HT1080 (cell line): Measurements from ENCODE around the gene NPIPA1. TPM values are rescaled to one million over a fixed set of nuclear protein-coding genes. Genes with fewer than 3 reads are reported as not detected.
A peak's percentile ranks its signal among the peaks of the same experiment; 100 is the strongest.
"Not testable (repeated sequence)": the region's sequence is repeated elsewhere in the genome, so short reads cannot be mapped to it uniquely, and the experiment has no call there.

Experiments used
- DNase-seq: peaks from one replicate; pipeline ENCODE4 v3.0.0-alpha.2; 2015; ENCODE audit warnings: low read depth
- polyA plus RNA-seq, 2 experiments: library from polyadenylated mRNA; depleted of rRNA; stranded (reverse); fragments of >200 nt; gene quantifications; 2 replicates each; pipeline ENCODE4 v1.2.3, GENCODE V29; 2015
- total RNA-seq: library from RNA; depleted of rRNA; stranded (reverse); fragments of >200 nt; shearing (Covaris generic); gene quantifications from 2 replicates; pipeline ENCODE4 v1.2.3, GENCODE V29; 2014; rRNA removed

Gene NPIPA1
- total RNA-seq = 16.3 and 17.8 TPM in 2 replicates
- polyA plus RNA-seq (2015; cell fraction: cytosol; rRNA removed) = 22.2 and 25.2 TPM in 2 replicates
- polyA plus RNA-seq (2015; cell fraction: nucleus; rRNA removed) = 127 and 134 TPM in 2 replicates

DNA sequence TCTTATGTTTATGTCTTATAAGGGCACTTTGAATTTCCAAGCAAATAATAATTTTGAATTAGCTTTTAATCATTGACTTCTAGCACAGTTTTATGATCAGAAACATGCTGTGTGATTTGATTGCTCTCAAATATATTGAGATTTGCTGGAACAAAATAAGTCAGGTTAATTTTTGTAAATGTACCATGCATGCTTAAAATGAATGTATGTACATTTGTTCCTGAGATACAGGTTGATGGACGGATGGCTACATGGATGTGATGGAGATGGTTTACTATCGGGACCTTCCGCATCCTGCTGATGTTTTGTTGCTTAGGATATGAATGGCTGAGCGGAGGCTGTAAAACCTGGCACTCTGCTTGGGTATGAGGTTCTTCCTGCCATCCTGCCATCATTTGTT is at the start of gene NPIPA1:
TSS of gene NPIPA1 (plus strand) at position 301 of the 400 bp plus-strand sequence. CDS start at position 301, 0 bp downstream.
- not testable (repeated sequence) for DNase-seq

DNA sequence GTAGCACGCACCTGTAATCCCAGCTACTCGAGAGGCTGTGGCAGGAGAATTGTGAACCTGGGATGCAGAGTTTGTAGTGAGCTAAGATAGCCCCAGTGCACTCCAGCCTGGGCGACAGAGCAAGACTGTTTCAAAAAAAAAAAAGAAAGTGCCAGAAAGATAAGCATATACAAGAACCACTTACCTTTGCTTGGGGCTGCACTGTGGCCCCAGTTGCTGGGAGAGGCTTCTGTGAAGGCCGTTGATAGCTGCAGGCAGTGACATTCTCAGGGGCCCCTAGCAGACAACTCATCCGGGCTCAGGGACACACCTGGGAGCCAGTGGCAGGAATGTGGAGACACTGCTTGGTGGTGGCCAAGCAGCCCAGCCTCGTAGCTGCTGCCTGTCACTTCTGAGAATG is 45.1 kb upstream of the NPIPA1 start:
- DNase-seq = not testable (repeated sequence)

DNA sequence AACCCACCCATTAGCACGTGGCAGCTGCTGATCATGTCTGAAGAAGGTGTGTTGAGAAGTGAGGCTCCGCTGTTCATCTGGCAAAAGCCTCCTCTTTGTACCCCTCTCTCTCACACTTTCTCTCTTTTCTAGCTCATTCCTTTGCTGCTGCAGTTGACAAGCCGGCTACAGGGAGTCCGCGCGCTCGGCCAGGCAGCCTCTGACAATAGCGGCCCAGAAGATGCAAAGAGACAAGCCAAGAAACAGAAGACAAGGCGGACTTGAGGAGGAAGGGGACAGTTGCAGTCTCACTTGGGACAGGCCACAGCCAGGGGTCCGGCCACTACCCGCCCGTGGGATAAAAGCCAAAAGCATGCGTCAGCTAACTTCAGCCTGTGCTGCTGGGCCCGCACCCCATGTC is 41.9 kb upstream of the NPIPA1 start:
- not testable (repeated sequence) for DNase-seq

DNA sequence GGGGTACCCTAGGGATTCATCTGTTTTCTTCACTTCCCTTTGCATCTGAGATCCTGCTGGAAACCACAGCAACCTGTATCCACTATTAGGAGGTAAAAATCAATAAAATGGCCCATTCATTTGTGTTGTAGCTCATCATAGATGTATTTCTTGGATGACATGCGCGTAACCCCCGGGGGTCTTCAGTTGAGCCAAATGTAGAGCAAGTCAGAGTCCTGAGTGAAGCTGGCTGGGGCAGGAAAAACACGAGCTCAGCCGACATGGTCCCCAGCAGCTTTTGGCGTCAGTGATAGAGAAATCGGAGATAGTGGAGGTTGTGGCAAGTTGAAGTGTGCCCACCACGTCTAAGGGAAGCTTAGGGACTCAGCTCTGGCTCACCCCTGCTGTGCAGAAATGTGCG is 41.2 kb upstream of the NPIPA1 start:
- not testable (repeated sequence) for DNase-seq

DNA sequence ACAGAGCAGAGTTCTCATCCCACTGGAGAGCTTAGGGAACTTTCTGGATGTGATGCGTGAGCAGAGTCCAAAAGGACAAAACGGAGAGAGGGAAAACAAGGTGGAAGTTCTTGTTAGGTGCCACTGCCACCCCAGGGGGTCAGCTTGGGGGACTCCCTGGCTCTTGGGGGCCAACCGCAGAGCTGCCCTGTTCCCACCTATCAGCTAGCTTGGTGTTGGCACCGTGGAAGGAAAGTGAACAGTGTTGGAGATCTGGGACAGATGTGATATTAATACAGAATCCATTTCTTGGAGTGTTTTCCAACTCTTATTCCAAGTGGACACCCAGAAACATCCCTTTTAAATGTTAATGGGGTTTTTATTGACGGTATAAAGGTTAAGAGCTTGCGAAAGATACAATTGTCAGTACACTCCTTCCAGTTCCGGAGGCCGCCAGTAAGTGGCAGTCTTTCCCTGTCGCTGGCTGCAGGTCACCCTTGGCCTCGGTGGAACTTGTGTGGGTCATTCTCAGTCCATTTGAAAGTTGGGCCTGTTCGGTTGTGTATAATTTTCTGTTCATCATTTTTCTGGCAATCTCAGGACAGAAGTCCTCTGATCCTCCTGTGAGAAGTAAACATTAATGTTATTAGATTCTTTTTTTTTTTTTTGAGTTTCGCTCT is 40.1 kb upstream of the NPIPA1 start:
- not testable (repeated sequence) for DNase-seq

DNA sequence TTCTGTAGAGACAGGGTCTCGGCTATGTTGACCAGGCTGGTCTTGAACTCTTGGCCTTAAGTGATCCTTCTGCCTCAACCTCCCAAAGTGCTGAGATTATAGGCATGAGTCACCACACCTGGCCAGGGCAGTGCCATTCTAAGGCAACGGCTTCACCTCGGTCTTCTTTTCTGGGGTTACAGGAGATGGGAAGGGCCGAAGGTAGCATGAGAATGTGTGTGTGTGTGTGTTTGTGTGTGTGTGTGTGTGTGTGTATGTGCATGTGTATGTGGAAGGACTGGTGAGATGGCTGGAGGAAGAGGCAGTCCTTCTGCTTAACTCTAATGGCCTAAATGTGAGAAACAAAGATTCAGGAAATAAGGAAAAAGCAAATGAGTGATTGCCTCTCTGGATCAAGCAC is 39.1 kb upstream of the NPIPA1 start:
- not testable (repeated sequence) for DNase-seq

DNA sequence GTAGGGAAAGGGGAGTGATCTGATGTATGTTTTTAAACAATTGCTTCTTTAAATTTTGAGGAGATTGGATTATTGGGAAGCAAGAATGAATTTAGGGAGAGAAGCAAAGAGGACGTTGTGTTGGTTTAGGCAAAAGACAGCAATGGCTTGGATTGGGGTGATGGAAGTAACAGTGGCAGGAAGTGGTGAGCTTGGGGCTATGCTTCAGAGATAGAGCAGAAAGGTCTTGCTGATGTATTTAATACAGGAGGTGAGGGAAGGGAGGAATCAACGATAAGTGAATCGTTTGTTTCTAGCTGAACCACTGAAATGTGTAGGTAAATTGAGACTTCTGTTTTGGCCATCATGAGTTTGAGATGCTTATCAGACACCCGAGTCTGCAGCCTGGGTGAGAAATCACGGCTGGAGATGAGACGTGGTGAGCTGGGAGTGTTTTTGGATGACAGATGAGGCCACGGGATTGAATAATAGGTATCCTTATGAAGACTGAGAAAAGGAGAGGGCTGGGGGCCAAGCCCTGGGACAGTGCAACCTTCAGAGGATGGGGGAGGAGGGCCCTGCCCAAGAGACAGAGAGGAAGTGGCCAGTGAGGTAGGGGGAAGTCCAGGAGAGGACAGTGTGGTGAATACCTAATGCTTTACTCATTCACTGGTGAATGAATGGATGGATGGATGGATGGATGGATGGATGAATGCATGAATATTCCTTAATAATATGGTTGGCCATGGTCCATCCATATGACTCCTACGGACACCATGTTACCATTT is 33.9 kb upstream of the NPIPA1 start:
- peak; percentile 74 for DNase-seq

DNA sequence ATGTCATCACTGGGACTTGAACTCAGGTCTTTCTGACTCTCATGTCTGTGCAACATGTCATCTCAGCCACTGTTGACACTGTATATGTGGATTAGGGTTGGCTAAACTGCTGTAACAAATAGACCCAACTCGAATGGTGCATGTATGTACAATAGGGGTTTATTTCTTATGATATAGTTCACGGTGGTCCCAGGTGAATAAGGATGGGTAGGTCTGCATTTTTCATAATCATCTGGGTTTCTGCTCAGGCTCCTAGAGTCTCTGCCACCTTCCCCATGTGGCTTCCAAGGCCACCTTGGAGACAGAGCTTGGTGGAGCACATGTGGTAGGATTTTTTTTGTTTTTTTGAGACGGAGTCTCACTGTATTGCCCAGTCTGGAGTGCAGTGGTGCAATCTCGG is 27.5 kb upstream of the NPIPA1 start:
- DNase-seq = not testable (repeated sequence)

DNA sequence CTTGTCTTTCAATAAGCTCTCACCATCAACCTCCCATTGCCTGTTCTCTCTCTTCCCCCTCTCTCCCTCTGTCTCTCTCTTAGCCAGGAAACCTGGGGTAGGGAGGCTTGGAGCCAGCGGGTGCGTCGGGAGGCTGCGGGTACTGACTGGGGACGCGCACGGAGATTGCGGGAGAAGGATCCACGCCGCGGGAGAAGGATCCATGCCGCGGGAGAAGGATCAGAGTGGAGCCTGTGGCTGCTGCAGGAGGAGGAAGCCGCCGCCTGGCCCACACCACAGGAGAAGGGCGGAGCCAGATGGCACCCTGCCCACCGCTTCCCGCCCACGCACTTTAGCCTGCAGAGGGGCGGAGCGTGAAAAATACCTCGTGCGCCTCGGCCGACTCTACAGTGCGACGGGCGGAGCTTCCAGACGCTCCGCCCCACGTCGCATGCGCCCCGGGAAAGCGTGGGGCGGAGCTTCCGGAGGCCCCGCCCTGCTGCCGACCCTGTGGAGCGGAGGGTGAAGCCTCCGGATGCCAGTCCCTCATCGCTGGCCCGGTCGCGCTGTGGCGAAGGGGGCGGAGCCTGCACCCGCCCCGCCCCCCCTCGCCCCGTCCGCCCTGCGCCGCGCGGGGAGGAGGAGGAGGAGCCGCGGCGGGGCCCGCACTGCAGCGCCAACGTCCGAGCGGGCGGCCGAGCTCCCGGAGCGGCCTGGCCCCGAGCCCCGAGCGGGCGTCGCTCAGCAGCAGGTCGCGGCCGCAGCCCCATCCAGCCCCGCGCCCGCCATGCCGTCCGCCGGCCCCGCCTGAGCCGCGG is 26.2 kb upstream of the NPIPA1 start:
- not testable (repeated sequence) for DNase-seq

DNA sequence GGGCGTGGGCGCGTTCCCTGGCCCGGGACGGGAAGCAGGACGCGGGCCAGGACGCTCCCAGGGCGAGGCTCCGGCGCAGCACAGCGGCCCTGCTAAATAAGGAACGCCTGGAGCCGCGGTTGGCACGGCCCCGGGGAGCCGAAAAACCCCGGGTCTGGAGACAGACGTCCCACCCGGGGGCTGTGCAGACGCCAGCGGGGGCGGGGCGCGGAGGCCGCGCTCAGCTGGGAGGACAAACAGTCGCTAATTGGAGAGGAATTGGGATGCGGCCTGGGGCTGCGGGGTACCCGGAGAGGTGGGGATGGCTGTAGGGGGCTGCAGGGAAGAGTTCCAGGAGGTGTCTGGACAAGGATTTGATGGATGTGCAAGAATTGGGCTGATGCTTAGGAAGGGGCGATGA is 25.3 kb upstream of the NPIPA1 start:
- not testable (repeated sequence) for DNase-seq

DNA sequence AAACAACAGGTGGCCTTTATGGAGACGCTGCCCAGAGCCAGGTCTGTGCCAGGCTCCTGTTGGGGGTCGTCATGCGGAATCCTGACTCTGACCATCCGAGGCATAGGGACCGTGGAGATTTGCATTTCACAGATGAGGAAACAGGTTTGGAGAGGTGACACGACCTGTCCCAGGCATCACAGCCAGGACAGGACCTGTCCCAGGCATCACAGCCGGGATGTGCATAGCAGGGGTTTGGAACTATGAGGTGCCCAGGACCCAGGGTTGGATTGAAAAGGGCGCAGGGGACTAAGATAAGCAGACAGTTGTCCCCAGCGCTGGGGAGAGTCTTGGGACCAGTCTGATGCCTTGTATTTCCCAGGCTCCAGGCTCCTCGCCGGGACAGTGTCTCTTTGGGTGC is 24.7 kb upstream of the NPIPA1 start:
- not testable (repeated sequence) for DNase-seq

DNA sequence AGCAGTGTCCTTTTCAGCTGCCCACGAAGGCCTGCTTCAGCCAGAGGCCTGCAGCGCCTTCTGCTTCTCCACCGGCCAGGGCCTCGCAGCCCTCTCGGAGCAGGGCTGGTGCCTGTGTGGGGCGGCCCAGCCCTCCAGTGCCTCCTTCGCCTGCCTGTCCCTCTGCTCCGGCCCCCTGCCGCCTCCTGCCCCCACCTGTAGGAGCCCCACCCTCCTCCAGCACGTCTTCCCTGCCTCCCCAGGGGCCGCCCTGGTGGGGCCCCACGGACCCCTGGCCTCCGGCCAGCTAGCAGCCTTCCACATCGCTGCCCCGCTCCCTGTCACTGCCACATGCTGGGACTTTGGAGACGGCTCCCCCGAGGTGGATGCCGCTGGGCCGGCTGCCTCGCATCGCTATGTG is 18.7 kb upstream of the NPIPA1 start:
- not testable (repeated sequence) for DNase-seq

DNA sequence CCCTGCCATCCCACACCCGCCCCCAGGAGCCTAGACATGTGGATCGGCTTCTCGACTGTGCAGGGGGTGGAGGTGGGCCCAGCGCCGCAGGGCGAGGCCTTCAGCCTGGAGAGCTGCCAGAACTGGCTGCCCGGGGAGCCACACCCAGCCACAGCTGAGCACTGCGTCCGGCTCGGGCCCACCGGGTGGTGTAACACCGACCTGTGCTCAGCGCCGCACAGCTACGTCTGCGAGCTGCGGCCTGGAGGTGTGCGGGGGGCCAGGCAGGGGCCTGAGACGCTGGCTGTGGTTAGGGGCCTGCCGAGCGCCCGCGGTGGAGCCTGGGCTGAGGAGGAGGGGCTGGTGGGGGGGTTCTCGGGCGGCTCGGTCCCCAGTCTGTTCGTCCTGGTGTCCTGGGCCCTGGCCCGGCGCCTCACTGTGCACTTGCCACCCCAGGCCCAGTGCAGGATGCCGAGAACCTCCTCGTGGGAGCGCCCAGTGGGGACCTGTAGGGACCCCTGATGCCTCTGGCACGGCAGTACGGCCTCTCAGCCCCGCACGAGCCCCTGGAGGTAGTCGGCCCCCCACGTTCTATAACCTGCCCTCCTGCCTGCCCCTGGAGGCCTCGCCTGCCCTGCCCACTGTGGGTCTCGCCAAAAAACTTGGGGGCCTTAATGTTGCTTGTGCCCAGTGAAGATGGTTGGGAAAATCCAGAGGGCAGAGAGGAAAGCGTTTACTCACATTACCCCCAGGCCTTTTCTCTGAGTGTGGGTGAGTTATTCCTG is 17.2 kb upstream of the NPIPA1 start:
- DNase-seq = not testable (repeated sequence)

DNA sequence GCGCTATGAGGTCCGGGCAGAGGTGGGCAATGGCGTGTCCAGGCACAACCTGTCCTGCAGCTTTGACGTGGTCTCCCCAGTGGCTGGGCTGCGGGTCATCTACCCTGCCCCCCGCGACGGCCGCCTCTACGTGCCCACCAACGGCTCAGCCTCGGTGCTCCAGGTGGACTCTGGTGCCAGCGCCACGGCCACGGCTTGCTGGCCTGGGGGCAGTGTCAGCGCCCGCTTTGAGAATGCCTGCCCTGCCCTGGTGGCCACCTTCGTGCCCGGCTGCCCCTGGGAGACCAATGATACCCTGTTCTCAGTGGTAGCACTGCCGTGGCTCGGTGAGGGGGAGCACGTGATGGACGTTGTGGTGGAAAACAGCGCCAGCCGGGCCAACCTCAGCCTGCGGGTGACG is 15.0 kb upstream of the NPIPA1 start:
- DNase-seq = not testable (repeated sequence)

DNA sequence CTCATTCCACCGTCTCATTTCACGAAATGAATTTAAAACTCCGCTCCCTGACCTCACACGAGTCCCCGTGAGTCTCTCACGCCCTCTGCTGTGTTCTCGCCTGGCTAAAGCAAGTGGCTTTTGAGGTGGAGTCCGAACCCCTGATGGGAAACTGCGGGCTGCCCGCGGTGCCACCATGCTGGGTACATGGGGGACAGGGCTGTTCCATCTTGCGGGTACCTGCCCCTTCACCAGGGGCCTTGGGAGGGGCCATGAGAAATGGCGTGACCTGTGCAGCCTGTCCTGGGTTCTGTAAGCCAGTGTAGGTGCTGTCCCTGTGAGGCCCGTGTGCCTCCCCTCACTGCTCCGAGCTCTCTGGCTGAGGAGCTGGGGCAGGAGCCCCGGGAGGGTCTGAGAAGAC is 14.3 kb upstream of the NPIPA1 start:
- DNase-seq = not testable (repeated sequence)

DNA sequence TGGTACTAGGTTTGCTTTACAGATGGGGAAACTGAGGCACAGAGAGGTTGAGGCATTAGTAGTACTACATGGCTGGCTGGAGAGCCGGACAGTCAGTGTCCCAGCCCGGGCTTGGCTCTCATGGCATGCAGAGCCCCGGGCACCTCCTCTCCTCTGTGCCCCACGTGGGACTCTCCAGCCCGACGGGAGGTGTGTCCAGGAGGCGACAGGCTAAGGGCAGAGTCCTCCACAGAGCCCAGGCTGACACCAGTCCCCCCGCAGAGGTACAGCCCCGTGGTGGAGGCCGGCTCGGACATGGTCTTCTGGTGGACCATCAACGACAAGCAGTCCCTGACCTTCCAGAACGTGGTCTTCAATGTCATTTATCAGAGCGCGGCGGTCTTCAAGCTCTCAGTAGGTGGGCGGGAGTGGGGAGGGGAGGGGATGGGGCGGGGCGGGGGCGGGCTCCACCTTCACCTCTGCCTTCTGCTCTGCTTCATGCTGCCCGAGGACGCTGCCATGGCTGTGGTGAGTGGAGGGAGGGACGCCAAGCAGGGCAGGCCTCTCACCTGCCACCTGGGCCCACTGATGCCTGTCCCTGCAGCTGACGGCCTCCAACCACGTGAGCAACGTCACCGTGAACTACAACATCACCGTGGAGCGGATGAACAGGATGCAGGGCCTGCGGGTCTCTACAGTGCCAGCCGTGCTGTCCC is 13.7 kb upstream of the NPIPA1 start:
- not testable (repeated sequence) for DNase-seq

DNA sequence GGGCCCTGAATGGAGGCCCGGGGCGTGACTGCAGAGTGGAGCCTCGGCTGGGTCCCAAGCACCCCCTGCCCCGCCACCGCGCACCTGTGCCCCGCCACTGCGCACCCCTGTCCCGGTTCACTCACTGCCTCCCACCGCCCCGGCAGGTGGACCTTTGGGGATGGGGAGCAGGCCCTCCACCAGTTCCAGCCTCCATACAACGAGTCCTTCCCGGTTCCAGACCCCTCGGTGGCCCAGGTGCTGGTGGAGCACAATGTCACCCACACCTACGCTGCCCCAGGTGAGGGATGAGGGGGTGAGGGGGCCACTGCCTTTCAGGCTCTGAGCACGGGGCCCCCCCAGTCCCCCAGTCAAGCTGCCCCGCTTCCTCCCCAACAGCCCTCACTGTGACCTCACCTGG is 12.9 kb upstream of the NPIPA1 start:
- not testable (repeated sequence) for DNase-seq

DNA sequence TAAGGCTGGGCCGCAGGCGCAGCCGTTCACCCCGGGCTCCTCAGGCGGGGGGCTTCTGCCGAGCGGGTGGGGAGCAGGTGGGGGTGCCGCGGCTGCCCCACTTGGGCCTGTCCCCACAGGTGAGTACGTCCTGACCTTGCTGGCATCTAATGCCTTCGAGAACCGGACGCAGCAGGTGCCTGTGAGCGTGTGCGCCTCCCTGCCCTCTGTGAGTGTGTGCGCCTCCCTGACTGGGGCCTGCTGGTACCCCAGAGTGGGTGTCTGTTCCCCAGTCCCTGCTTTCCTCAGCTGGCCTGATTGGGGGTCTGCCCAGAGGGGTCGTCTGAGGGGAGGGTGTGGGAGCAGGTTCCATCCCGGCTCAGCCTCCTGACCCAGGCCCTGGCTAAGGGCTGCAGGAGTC is 12.3 kb upstream of the NPIPA1 start:
- DNase-seq = not testable (repeated sequence)

DNA sequence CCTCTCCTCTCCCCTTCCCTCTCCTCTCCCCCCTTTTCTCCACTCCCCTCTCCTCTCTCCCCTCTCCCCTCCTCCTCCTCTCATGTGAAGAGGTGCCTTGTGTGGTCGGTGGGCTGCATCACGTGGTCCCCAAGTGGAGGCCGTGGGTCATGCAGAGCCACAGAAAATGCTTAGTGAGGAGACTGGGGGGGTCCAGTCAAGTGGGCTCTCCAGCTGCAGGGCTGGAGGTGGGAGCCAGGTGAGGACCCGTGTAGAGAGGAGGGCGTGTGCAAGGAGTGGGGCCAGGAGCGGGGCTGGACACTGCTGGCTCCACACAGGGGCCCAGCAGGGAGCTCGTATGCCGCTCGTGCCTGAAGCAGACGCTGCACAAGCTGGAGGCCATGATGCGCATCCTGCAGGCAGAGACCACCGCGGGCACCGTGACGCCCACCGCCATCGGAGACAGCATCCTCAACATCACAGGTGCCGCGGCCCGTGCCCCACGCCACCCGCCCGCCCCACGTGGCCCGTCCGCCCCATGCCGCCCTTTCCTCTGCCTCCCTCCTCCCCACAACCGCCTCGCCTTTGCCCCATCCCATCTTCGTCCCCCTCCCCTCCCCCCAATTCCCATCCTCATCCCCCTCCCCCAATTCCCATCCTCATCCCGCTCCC is 9.1 kb upstream of the NPIPA1 start:
- DNase-seq = peak; percentile 0

DNA sequence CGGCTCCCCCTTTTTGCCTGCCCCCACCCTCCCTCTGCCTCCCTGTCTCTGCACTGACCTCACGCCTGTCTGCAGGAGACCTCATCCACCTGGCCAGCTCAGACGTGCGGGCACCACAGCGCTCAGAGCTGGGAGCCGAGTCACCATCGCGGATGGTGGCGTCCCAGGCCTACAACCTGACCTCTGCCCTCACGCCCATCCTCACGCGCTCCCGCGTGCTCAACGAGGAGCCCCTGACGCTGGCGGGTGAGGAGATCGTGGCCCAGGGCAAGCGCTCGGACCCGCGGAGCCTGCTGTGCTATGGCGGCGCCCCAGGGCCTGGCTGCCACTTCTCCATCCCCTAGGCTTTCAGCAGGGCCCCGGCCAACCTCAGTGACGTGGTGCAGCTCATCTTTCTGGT is 8.1 kb upstream of the NPIPA1 start:
- DNase-seq = not testable (repeated sequence)
